ENCODE data around the gene MAP1LC3A.

Gene MAP1LC3A

DNA sequence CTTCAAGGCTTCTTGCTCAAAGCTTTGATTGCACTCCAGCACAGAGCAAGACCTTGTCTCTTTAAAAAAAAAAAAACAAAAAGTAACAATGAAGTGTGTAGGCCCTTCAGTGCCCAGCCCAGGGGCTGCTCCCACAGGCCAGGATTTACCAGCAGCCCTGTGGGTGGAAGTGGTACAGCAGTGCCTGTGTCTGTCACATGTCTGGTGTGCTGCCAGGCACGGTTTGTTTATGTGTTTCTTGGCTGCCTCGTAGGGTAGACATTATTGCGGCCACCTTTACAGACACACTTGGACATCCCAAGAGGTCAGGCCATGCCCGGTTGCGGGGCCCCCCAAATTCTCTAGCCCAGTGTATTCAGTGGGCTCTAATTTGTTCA, 29.6 kb upstream of the MAP1LC3A start:
- in situ Hi-C loops (cut with MboI; ENCODE audit: low sequenced_read_pairs, unreplicated experiment) = no loop called here
- TF ChIP-seq, protein P1, sequence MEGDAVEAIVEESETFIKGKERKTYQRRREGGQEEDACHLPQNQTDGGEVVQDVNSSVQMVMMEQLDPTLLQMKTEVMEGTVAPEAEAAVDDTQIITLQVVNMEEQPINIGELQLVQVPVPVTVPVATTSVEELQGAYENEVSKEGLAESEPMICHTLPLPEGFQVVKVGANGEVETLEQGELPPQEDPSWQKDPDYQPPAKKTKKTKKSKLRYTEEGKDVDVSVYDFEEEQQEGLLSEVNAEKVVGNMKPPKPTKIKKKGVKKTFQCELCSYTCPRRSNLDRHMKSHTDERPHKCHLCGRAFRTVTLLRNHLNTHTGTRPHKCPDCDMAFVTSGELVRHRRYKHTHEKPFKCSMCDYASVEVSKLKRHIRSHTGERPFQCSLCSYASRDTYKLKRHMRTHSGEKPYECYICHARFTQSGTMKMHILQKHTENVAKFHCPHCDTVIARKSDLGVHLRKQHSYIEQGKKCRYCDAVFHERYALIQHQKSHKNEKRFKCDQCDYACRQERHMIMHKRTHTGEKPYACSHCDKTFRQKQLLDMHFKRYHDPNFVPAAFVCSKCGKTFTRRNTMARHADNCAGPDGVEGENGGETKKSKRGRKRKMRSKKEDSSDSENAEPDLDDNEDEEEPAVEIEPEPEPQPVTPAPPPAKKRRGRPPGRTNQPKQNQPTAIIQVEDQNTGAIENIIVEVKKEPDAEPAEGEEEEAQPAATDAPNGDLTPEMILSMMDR (IDR thresholded peaks at IDR 0.05; ENCODE audit: borderline replicate concordance, control extremely low read depth, extremely low read depth, insufficient read depth, missing control alignments) = no peak
- no peak for DNase-seq (ENCODE audit: low spot score)

DNA sequence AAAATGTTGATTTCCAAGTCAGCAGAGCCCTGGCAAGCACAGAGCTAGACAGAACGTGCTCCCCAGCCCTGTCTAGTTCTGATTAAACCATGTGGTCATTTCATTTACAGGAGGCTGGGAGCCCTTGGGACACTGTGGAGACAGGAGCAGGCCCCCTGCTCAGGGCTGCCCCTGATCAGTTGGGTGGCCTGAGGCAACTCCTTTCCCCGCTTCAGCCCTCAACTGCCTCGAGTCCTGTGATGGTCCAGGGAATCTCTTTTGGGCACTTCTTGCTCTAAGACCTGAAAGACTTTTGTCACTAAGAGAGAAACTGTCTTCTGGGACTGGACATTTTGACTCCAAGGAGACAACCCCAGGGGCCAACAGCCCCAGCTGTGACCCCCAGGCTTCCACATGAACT, 28.8 kb upstream of the MAP1LC3A start:
- in situ Hi-C loops (cut with MboI; ENCODE audit: low sequenced_read_pairs, unreplicated experiment) = loop anchor here (10.0 kb wide), 2 partner anchors 175 to 235 kb away; partner anchors contain the start of gene TP53INP2
- TF ChIP-seq, protein P1 (IDR thresholded peaks at IDR 0.05; ENCODE audit: borderline replicate concordance, control extremely low read depth, extremely low read depth, insufficient read depth, missing control alignments) = no peak
- DNase-seq (ENCODE audit: low spot score) = no peak

DNA sequence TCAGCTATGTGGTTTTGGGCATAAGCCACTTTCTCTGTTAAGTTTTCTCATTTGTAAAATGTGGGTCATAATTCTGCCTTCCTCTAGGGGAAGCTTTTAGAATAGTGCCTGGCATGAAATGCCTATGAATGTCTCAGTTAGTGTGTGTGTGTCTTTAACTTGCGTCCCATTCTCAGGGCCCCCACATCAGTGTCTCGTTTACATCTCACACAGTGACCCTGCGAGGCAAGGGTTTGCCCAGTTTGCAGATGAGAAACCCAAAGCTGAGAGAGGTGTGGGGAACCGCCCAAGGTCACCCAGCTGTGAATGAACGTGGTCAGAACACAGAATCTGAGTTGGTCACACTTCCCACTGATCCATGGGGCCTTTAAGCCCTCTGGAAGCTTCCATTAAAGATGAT, 28.2 kb upstream of the MAP1LC3A start:
- TF ChIP-seq, protein P1 (IDR thresholded peaks at IDR 0.05; ENCODE audit: borderline replicate concordance, control extremely low read depth, extremely low read depth, insufficient read depth, missing control alignments) = no peak
- DNase-seq (ENCODE audit: low spot score) = no peak
- in situ Hi-C loops (cut with MboI; ENCODE audit: low sequenced_read_pairs, unreplicated experiment) = loop anchor here (10.0 kb wide), 2 partner anchors 174 to 234 kb away; partner anchors contain the start of gene TP53INP2

DNA sequence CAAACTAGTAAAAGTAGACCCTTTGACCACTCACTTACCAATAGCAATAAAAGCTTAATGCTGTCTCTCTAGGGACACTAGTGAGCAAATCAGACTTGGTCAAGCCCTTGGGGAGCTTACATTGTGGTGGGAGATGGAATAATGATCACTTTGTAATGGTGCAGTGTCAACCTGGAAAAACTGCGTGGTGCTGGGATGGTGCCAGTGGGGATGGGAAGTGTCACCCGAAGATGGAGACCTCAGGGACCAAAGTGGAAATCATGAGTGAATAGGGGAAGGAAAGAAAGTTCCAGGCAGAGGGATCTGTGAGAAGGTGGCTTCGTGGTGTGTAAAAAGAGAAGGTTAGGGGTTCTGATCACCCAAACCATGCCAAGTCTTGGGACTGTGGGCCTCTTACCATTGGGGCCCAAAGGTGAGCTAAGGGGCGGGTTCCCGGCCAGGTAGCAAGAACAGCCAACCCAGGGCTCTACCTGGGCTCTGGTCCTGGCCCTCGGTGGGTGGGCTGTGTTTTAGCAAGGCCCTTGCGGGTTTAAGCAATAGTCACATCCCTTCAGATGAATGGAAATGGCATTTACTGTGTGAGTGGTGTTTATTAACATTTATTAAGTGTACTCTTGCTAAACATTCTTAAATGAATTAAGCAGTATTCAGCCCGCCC, 26.8 kb upstream of the MAP1LC3A start:
- TF ChIP-seq, protein P1 (IDR thresholded peaks at IDR 0.05; ENCODE audit: borderline replicate concordance, control extremely low read depth, extremely low read depth, insufficient read depth, missing control alignments) = no peak
- in situ Hi-C loops (cut with MboI; ENCODE audit: low sequenced_read_pairs, unreplicated experiment) = loop anchor here (10.0 kb wide), 2 partner anchors 173 to 233 kb away; partner anchors contain the start of gene TP53INP2
- no peak for DNase-seq (ENCODE audit: low spot score)

DNA sequence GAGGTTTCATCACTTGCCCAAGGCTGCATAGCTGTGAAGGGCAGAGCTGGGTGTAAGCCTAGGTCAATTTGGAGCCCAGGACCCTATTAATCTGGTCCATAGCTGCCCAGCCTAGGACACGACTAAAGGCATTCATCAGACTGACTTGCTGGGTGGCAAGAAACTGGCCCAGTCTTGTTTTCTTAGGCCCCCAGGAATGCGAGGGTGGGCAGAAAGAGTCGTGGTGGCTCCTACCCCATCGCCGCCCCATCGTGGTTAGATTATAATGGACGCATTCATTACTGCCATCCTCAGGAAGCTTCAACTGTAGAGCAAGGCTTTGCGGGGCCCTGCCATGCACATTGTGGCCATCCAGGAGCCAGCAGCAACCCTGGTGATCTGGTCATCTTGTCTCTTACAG, 26.2 kb upstream of the MAP1LC3A start:
- in situ Hi-C loops (cut with MboI; ENCODE audit: low sequenced_read_pairs, unreplicated experiment) = loop anchor here (10.0 kb wide), 2 partner anchors 172 to 232 kb away; partner anchors contain the start of gene TP53INP2
- DNase-seq (ENCODE audit: low spot score) = no peak
- TF ChIP-seq, protein P1 (IDR thresholded peaks at IDR 0.05; ENCODE audit: borderline replicate concordance, control extremely low read depth, extremely low read depth, insufficient read depth, missing control alignments) = no peak

DNA sequence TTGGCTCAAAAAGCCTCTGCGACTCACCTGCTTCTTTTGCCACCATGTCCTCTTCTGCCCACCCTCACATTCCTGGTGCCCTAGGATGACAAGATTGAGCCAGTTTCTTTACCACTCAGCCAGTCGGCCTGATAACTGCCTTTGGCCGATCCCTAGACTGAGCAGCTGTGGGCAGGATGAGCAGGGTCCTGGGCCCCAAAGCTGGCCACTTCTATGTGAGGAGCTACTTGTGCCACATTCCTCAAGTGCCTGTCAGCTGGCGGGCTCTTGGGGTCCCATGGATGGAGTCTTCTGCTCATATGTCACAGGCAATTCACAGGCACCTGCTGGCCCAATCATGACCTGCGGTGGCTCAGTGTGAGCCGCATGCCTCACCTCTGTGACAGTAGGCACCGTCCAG, 25.8 kb upstream of the MAP1LC3A start:
- DNase-seq (ENCODE audit: low spot score) = no peak
- in situ Hi-C loops (cut with MboI; ENCODE audit: low sequenced_read_pairs, unreplicated experiment) = loop anchor here (10.0 kb wide), 2 partner anchors 172 to 232 kb away; partner anchors contain the start of gene TP53INP2
- TF ChIP-seq, protein P1 (IDR thresholded peaks at IDR 0.05; ENCODE audit: borderline replicate concordance, control extremely low read depth, extremely low read depth, insufficient read depth, missing control alignments) = no peak

Data from GM13976 (cell line).